Prostate gland (tissue), 2 donors: Measurements from ENCODE around the gene KIAA1671. TPM values are rescaled to one million over a fixed set of nuclear protein-coding genes. Genes with fewer than 3 reads are reported as not detected.
"Not testable (repeated sequence)": the region's sequence is repeated elsewhere in the genome, so short reads cannot be mapped to it uniquely, and the experiment has no call there.

ENCODE experiments used
- DNase-seq: peaks from one replicate; pipeline ENCODE4 v3.0.0-alpha.2; 2019; ENCODE audit warnings: low spot score
- H3K27ac ChIP-seq, 2 donors: fragments of 200-600 bp; sonication (generic); 2 replicates each; pipeline ENCODE4 v1.5.1; 2017 to 2019
- H3K27me3 ChIP-seq: fragments of 200-600 bp; sonication (generic); replicated peaks from 2 replicates; pipeline ENCODE4 v1.5.1; 2019; ENCODE audit not compliant: insufficient read depth
- H3K36me3 ChIP-seq, 2 donors: fragments of 200-600 bp; sonication (generic); 1 replicate in 1 of 2; 2 replicates in 1 of 2; pipeline versions ENCODE4 v1.5.1 to v1.8.1; 2017 to 2019
- H3K4me1 ChIP-seq: fragments of 200-600 bp; sonication (generic); replicated peaks from 2 replicates; pipeline ENCODE4 v1.5.1; 2019
- H3K4me3 ChIP-seq, 2 donors: fragments of 200-600 bp; sonication (generic); 2 replicates each; pipeline ENCODE4 v1.5.1; 2017 to 2019
- H3K9me3 ChIP-seq: fragments of 200-600 bp; sonication (generic); 2 replicates; pipeline ENCODE4 v1.5.1; 2017
- CTCF ChIP-seq, 4 experiments: fragments of 200-600 bp in 2 of 4; fragments of 450-650 bp in 2 of 4; sonication (generic) in 2 of 4; IDR thresholded peaks; 1 replicate in 3 of 4; 2 replicates in 1 of 4; pipeline ENCODE4 v1.5.1; 2016 to 2019; ENCODE audit warnings: antibody characterized with exemption in 4 of 4, mild to moderate bottlenecking in 2 of 4, moderate library complexity in 2 of 4
- POLR2A ChIP-seq: fragments of 450-650 bp; IDR thresholded peaks from one replicate; pipeline ENCODE4 v1.6.1; 2016; ENCODE audit warnings: antibody characterized with exemption, mild to moderate bottlenecking
- POLR2AphosphoS5 ChIP-seq: sonication (generic); formaldehyde crosslinking; IDR thresholded peaks from one replicate; pipeline ENCODE4 v1.6.1; 2017; ENCODE audit warnings: antibody characterized with exemption
- WGBS: methylation state at CpG from one replicate; pipeline ENCODE4 v1.1.5; 2018; 5-methylcytosine and 5-hydroxymethylcytosine counted together
- intact Hi-C: fragments of 100-400 bp; cut with DNase I; formaldehyde crosslinking; loops from one replicate; pipeline ENCODE4 v1.14.2; 2022
- total RNA-seq, 2 donors: library from RNA; depleted of rRNA; stranded (reverse); fragments of >200 nt; gene quantifications; one replicate each; pipeline ENCODE4 v1.1.0, GENCODE V29; 2016

The KIAA1671 gene
- total RNA-seq, 2 donors from 2014 or later, result 44.8 to 53.1 TPM

- no peak overlapping the region for H3K4me3 ChIP-seq
- DNase-seq, result no peak
- H3K9me3 ChIP-seq, result no peaks in the 10 kb centered on the region
- intact Hi-C loops, result loop anchor here (5.0 kb wide), 1 partner anchor 569 kb away; no protein-coding TSS in a partner anchor
- no peaks in the 10 kb centered on the region for H3K4me1 ChIP-seq
- 91% methylated on average over 4 of the region's 4 CpGs for WGBS
- no peak overlapping the region for H3K27ac ChIP-seq
- TF ChIP-seq CTCF (IDR thresholded peaks at IDR 0.05) (no peak), POLR2A (no peak), POLR2AphosphoS5 (no peak)
- H3K36me3 ChIP-seq, result no peaks in the 10 kb centered on the region
- no peaks in the 10 kb centered on the region for H3K27me3 ChIP-seq
Measured at GRCh38 chr22:25203082-25203481, 250.6 kb downstream of the KIAA1671 start.

- not testable (repeated sequence) for H3K27me3 ChIP-seq, H3K4me3 ChIP-seq, DNase-seq, H3K36me3 ChIP-seq, H3K27ac ChIP-seq, H3K4me1 ChIP-seq, H3K9me3 ChIP-seq
- 83% methylated on average over 7 of the region's 7 CpGs for WGBS
- intact Hi-C loops, result loop anchor here (5.0 kb wide), 1 partner anchor 568 kb away; no protein-coding TSS in a partner anchor
Measured at GRCh38 chr22:25204547-25204946, 252.0 kb downstream of the KIAA1671 start.

- no peak for TF ChIP-seq POLR2AphosphoS5
- TF ChIP-seq CTCF (IDR thresholded peaks at IDR 0.05), result no peak
- no peak for TF ChIP-seq POLR2A
- WGBS, result 93% methylated on average over 1 of the region's 1 CpG
- DNase-seq, result no peak
Measured at GRCh38 chr22:25205847-25206246, 253.3 kb downstream of the KIAA1671 start.

GRCh38 chr22:25206998-25207397, 254.5 kb downstream of the KIAA1671 start:
- Histone ChIP-seq H3K9me3 (no peaks in the 10 kb centered on the region), H3K36me3 (no peaks in the 10 kb centered on the region), H3K4me3 (no peak overlapping the region), H3K4me1 (no peaks in the 10 kb centered on the region), H3K27ac (no peak overlapping the region), H3K27me3 (no peaks in the 10 kb centered on the region)
- intact Hi-C loops, result no loop called here
- WGBS, result 90% methylated on average over 13 of the region's 21 CpGs
- DNase-seq, result no peak
- TF ChIP-seq POLR2A, result no peak
- no peak for TF ChIP-seq POLR2AphosphoS5
- no peak for TF ChIP-seq CTCF (IDR thresholded peaks at IDR 0.05)

More at GRCh38 chr22:25205847-25206246, 253.3 kb downstream of the KIAA1671 start:
- no peaks in the 10 kb centered on the region for H3K9me3 ChIP-seq
- H3K36me3 ChIP-seq, result no peaks in the 10 kb centered on the region
- H3K27me3 ChIP-seq, result no peaks in the 10 kb centered on the region
- H3K4me3 ChIP-seq, result no peak overlapping the region
- intact Hi-C loops, result no loop called here
- H3K4me1 ChIP-seq, result no peaks in the 10 kb centered on the region
- no peak overlapping the region for H3K27ac ChIP-seq

- H3K9me3 ChIP-seq, result no peaks in the 10 kb centered on the region
- H3K27me3 ChIP-seq, result no peaks in the 10 kb centered on the region
- no peak overlapping the region for H3K27ac ChIP-seq
- DNase-seq, result no peak
- H3K4me1 ChIP-seq, result no peaks in the 10 kb centered on the region
- no peak for TF ChIP-seq POLR2A
- TF ChIP-seq POLR2AphosphoS5, result no peak
- TF ChIP-seq CTCF (IDR thresholded peaks at IDR 0.05), result no peak
- 90% methylated on average over 1 of the region's 2 CpGs for WGBS
- intact Hi-C loops, result no loop called here
- no peak overlapping the region for H3K4me3 ChIP-seq
- no peaks in the 10 kb centered on the region for H3K36me3 ChIP-seq
Measured at GRCh38 chr22:25207553-25208157, 255.1 kb downstream of the KIAA1671 start.
